ENCODE measurements around the gene EOGT.

GRCh38 chr3:68963891-68964290 is 49.6 kb downstream of the EOGT start:
- TF ChIP-seq POLR2AphosphoS5 (IDR thresholded peaks at IDR 0.05; ENCODE audit: low read depth, low read length) (no peak), SP1 (IDR thresholded peaks at IDR 0.05; ENCODE audit: low read depth) (no peak), ZNF274 (IDR thresholded peaks at IDR 0.05; ENCODE audit: low read depth, low read length) (no peak), EZH2 (IDR thresholded peaks at IDR 0.05) (no peak), REST (IDR thresholded peaks at IDR 0.05; ENCODE audit: low read depth) (no peak), ZFX (IDR thresholded peaks at IDR 0.05) (no peak), CTCF (IDR thresholded peaks at IDR 0.05 in 2 of 3, conservative IDR thresholded peaks at IDR 0.05 in 1 of 3; ENCODE audit: borderline replicate concordance in 1 of 3, insufficient read depth in 1 of 3, low read depth in 2 of 3, low read length in 2 of 3) (no peak)

Data from HCT116 (cell line).